DND-41 (cell line): ENCODE measurements around the gene KCNIP4.

Experiments
- ATAC-seq: fragments of 200-7000 bp; cut with Tn5 transposase; 3 replicates; pipeline ENCODE4 v1.9.1; 2021; ENCODE audit warnings: low read depth; ENCODE audit not compliant: insufficient read depth
- DNase-seq: peaks from one replicate; pipeline ENCODE4 v3.0.0-alpha.2; 2020
- H2AFZ ChIP-seq: 2 replicates; pipeline ENCODE4 v1.6.0; 2012; ENCODE audit warnings: low read depth, low read length
- H3K27ac ChIP-seq: 2 replicates; pipeline ENCODE4 v1.5.1; 2012; ENCODE audit warnings: low read length, inconsistent platforms
- H3K27me3 ChIP-seq: fragments of 200-600 bp; sonication (generic); 2 replicates; pipeline ENCODE4 v1.6.0; 2012; ENCODE audit warnings: low read length, mild to moderate bottlenecking, inconsistent platforms; ENCODE audit not compliant: insufficient read depth, poor library complexity
- H3K36me3 ChIP-seq: 2 replicates; pipeline ENCODE4 v1.5.1; 2012; ENCODE audit warnings: low read length, inconsistent platforms; ENCODE audit not compliant: insufficient read depth
- H3K4me1 ChIP-seq: 2 replicates; pipeline ENCODE4 v1.5.1; 2012; ENCODE audit warnings: mild to moderate bottlenecking, low read length; ENCODE audit not compliant: insufficient read depth
- H3K4me2 ChIP-seq: 2 replicates; pipeline ENCODE4 v1.6.0; 2012; ENCODE audit warnings: mild to moderate bottlenecking, moderate library complexity, low read length, inconsistent platforms; ENCODE audit not compliant: insufficient read depth
- H3K4me3 ChIP-seq, 2 experiments: fragments of 200-600 bp in 1 of 2; shearing (Covaris generic) in 1 of 2; 2 replicates each; pipeline ENCODE4 v1.5.1; 2012 to 2016; ENCODE audit warnings: inconsistent platforms in 2 of 2, low read length in 2 of 2, mild to moderate bottlenecking in 2 of 2, low read depth in 1 of 2, moderate library complexity in 1 of 2
- H3K79me2 ChIP-seq: 2 replicates; pipeline ENCODE4 v1.6.0; 2012; ENCODE audit warnings: low read length, inconsistent platforms; ENCODE audit not compliant: insufficient read depth
- H3K9ac ChIP-seq: 2 replicates; pipeline ENCODE4 v1.6.0; 2012; ENCODE audit warnings: low read depth, mild to moderate bottlenecking, inconsistent platforms, low read length, moderate library complexity
- H3K9me3 ChIP-seq: 2 replicates; pipeline ENCODE4 v1.5.1; 2012; ENCODE audit warnings: low read length, moderate library complexity, mild to moderate bottlenecking, inconsistent platforms; ENCODE audit not compliant: insufficient read depth, severe bottlenecking
- H4K20me1 ChIP-seq: 2 replicates; pipeline ENCODE4 v1.6.0; 2012; ENCODE audit warnings: low read length; ENCODE audit not compliant: insufficient read depth
- EZH2 ChIP-seq: IDR thresholded peaks from 3 replicates; pipeline ENCODE4 v1.6.1; 2012; ENCODE audit warnings: borderline replicate concordance, low read depth, mild to moderate bottlenecking, moderate library complexity, low read length, inconsistent platforms; ENCODE audit not compliant: severe bottlenecking
- TF ChIP-seq, protein P1 (sequence below): IDR thresholded peaks from 2 replicates; pipeline ENCODE4 v1.5.1; 2012; ENCODE audit warnings: borderline replicate concordance, low read length, moderate library complexity, mild to moderate bottlenecking; ENCODE audit not compliant: poor library complexity, severe bottlenecking; ENCODE audit errors: extremely low read depth

The KCNIP4 gene

GRCh38 chr4:20681271-20681670 lies 1267.3 kb downstream of the KCNIP4 start:
- DNase-seq (no peak), ATAC-seq (no peak)
- TF ChIP-seq, protein P1, sequence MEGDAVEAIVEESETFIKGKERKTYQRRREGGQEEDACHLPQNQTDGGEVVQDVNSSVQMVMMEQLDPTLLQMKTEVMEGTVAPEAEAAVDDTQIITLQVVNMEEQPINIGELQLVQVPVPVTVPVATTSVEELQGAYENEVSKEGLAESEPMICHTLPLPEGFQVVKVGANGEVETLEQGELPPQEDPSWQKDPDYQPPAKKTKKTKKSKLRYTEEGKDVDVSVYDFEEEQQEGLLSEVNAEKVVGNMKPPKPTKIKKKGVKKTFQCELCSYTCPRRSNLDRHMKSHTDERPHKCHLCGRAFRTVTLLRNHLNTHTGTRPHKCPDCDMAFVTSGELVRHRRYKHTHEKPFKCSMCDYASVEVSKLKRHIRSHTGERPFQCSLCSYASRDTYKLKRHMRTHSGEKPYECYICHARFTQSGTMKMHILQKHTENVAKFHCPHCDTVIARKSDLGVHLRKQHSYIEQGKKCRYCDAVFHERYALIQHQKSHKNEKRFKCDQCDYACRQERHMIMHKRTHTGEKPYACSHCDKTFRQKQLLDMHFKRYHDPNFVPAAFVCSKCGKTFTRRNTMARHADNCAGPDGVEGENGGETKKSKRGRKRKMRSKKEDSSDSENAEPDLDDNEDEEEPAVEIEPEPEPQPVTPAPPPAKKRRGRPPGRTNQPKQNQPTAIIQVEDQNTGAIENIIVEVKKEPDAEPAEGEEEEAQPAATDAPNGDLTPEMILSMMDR: no peak
- TF ChIP-seq EZH2: no peak
- no peak overlapping the region for H3K27ac ChIP-seq
- H3K36me3 ChIP-seq: no peaks in the 10 kb centered on the region
- H3K79me2 ChIP-seq: no peaks in the 10 kb centered on the region
- H3K9ac ChIP-seq: no peak overlapping the region
- H4K20me1 ChIP-seq: no peaks in the 10 kb centered on the region
- no peak overlapping the region for H3K4me2 ChIP-seq
- no peak overlapping the region for H3K4me3 ChIP-seq
- H3K9me3 ChIP-seq: no peaks in the 10 kb centered on the region
- H2AFZ ChIP-seq: no peak overlapping the region
- no peaks in the 10 kb centered on the region for H3K4me1 ChIP-seq
- peaks cover 4% of the 10 kb centered on the region for H3K27me3 ChIP-seq

- ATAC-seq: no peak
- Histone ChIP-seq H3K27me3 (peaks cover 7% of the 10 kb centered on the region), H3K9me3 (no peaks in the 10 kb centered on the region), H3K79me2 (no peaks in the 10 kb centered on the region), H3K4me2 (no peak overlapping the region), H3K27ac (no peak overlapping the region), H3K4me3 (no peak overlapping the region), H3K9ac (no peak overlapping the region), H4K20me1 (no peaks in the 10 kb centered on the region), H3K36me3 (no peaks in the 10 kb centered on the region), H2AFZ (no peak overlapping the region), H3K4me1 (no peaks in the 10 kb centered on the region)
- TF ChIP-seq, protein P1: no peak
- TF ChIP-seq EZH2: no peak
- no peak for DNase-seq
Measured at GRCh38 chr4:20680736-20681135, 1267.8 kb downstream of the KCNIP4 start.

- Histone ChIP-seq H3K4me1 (no peaks in the 10 kb centered on the region), H2AFZ (no peak overlapping the region), H3K27me3 (peaks cover 7% of the 10 kb centered on the region), H3K27ac (no peak overlapping the region), H3K9ac (no peak overlapping the region), H3K4me3 (no peak overlapping the region), H3K79me2 (no peaks in the 10 kb centered on the region), H3K36me3 (no peaks in the 10 kb centered on the region), H3K4me2 (no peak overlapping the region), H4K20me1 (no peaks in the 10 kb centered on the region), H3K9me3 (no peaks in the 10 kb centered on the region)
- DNase-seq (no peak), ATAC-seq (no peak)
- no peak for TF ChIP-seq EZH2
- TF ChIP-seq, protein P1: no peak
Measured at GRCh38 chr4:20679951-20680350, 1268.6 kb downstream of the KCNIP4 start.
